ENCODE data around the gene UBE2G2. TPM values are rescaled to one million over a fixed set of nuclear protein-coding genes. Genes with fewer than 3 reads are reported as not detected.

Gene UBE2G2
- polyA plus RNA-seq, 1 donor (not counting 4 experiments of a cell fraction or from before 2014, with no cell fraction given): 106 TPM

DNA sequence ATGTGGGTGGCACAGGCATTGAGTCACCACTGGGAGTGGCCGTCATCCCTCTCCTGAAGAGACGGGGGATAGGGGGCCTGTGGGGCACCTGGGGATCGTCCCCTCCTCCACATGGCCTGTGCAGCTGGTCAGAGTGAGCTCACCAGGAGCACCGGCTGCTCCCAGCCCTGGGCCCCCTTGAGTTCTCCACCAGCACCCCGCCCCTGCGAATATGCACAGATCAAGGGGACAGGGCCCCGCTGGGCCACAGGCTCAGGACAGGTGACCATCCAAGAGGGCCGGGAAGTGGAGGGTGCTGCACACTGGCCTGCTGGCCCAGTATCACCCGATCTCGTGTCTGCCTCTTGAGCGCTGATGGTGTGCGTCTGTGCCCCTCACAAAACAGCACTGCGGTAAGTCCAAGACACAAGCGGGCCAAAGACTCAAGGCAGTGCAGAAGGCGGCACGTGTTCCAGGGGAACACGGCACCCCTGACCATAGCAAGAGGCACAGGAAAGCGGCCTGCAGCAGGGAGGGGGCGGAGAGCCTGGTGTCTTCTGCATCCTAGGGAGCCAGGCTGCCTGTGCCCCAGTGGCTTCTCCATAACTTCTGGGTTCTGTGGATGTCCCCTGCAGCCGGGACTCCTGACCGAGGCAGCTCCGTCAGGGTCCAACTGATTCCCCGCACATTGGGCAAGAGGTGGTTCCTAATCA lies 72.1 kb downstream of the UBE2G2 start:
- Histone ChIP-seq H3K36me3 (ENCODE audit: control insufficient read depth in 2 of 2, extremely low read depth in 1 of 2, insufficient read depth in 2 of 2, low read length in 2 of 2) (no peaks in the 10 kb centered on the region), H3K4me3 (ENCODE audit: control insufficient read depth in 2 of 3, extremely low read depth in 1 of 3, insufficient read depth in 2 of 3, low read depth in 1 of 3, low read length in 3 of 3) (no peak overlapping the region), H3K4me1 (ENCODE audit: control insufficient read depth, extremely low read depth, insufficient read depth, low read length) (no peaks in the 10 kb centered on the region), H3K27me3 (ENCODE audit: control insufficient read depth, extremely low read depth, insufficient read depth, low read length) (peaks cover 9% of the 10 kb centered on the region), H3K27ac (ENCODE audit: control insufficient read depth, insufficient read depth, low read length) (no peak overlapping the region), H3K9me3 (ENCODE audit: control insufficient read depth, low read depth, low read length) (no peaks in the 10 kb centered on the region), H4K20me1 (ENCODE audit: control insufficient read depth, extremely low read depth, insufficient read depth, low read length) (no peaks in the 10 kb centered on the region), H3K9me1 (ENCODE audit: control insufficient read depth, extremely low read depth, insufficient read depth, low read length) (no peaks in the 10 kb centered on the region), H3K79me2 (ENCODE audit: control insufficient read depth, insufficient read depth, low read length) (no peaks in the 10 kb centered on the region), H2AFZ (ENCODE audit: control insufficient read depth, low read length) (no peak overlapping the region), H3K9ac (ENCODE audit: control insufficient read depth, extremely low read depth, insufficient read depth, low read length) (no peak overlapping the region), H3K4me2 (ENCODE audit: control insufficient read depth, extremely low read depth, insufficient read depth, low read depth, low read length) (no peak overlapping the region)
- TF ChIP-seq, protein P1, sequence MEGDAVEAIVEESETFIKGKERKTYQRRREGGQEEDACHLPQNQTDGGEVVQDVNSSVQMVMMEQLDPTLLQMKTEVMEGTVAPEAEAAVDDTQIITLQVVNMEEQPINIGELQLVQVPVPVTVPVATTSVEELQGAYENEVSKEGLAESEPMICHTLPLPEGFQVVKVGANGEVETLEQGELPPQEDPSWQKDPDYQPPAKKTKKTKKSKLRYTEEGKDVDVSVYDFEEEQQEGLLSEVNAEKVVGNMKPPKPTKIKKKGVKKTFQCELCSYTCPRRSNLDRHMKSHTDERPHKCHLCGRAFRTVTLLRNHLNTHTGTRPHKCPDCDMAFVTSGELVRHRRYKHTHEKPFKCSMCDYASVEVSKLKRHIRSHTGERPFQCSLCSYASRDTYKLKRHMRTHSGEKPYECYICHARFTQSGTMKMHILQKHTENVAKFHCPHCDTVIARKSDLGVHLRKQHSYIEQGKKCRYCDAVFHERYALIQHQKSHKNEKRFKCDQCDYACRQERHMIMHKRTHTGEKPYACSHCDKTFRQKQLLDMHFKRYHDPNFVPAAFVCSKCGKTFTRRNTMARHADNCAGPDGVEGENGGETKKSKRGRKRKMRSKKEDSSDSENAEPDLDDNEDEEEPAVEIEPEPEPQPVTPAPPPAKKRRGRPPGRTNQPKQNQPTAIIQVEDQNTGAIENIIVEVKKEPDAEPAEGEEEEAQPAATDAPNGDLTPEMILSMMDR (optimal IDR thresholded peaks at IDR 0.05 in 1 of 3, IDR thresholded peaks at IDR 0.05 in 1 of 3, conservative IDR thresholded peaks at IDR 0.05 in 1 of 3; ENCODE audit: extremely low read depth in 1 of 3, insufficient read depth in 2 of 3, low read length in 3 of 3): no peak
- no peak for TF ChIP-seq EZH2 (IDR thresholded peaks at IDR 0.05; ENCODE audit: low read length)
- FAIRE-seq (no peak), DNase-seq (ENCODE audit: low read depth, low spot score) (no peak)
- dilution Hi-C loops (cut with MboI; ENCODE audit: extremely low pct_ligation_motif_present, low sequenced_read_pairs): loop anchor here (25.0 kb wide), 1 partner anchor 242 kb away; no protein-coding TSS in a partner anchor

DNA sequence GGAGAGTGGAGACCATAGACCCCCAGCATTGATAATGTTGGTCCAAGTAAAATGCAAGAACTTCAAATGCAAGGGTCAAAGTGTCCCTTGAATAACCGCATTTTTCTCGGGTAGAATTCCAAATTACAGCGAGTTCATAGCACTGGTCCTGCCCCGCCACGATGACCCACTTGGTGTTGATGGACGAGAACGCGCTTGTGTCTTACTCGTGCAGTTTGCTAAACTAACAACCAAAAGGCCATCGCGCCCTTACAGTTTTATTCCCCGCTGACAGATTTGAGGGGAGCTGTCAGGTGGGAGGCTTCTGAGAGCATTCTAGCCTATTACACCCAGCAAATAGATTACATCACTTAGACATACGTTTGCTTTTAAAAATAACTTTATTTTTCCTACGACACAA lies 72.9 kb downstream of the UBE2G2 start:
- H3K36me3 ChIP-seq (ENCODE audit: control insufficient read depth in 2 of 2, extremely low read depth in 1 of 2, insufficient read depth in 2 of 2, low read length in 2 of 2): no peaks in the 10 kb centered on the region
- H3K4me1 ChIP-seq (ENCODE audit: control insufficient read depth, extremely low read depth, insufficient read depth, low read length): no peaks in the 10 kb centered on the region
- no peak overlapping the region for H3K4me3 ChIP-seq (ENCODE audit: control insufficient read depth in 2 of 3, extremely low read depth in 1 of 3, insufficient read depth in 2 of 3, low read depth in 1 of 3, low read length in 3 of 3)
- no peaks in the 10 kb centered on the region for H3K9me1 ChIP-seq (ENCODE audit: control insufficient read depth, extremely low read depth, insufficient read depth, low read length)
- DNase-seq (ENCODE audit: low read depth, low spot score) (no peak), FAIRE-seq (no peak)
- no peaks in the 10 kb centered on the region for H3K79me2 ChIP-seq (ENCODE audit: control insufficient read depth, insufficient read depth, low read length)
- no peak overlapping the region for H2AFZ ChIP-seq (ENCODE audit: control insufficient read depth, low read length)
- no peak overlapping the region for H3K9ac ChIP-seq (ENCODE audit: control insufficient read depth, extremely low read depth, insufficient read depth, low read length)
- H3K27me3 ChIP-seq (ENCODE audit: control insufficient read depth, extremely low read depth, insufficient read depth, low read length): peaks cover 15% of the 10 kb centered on the region
- no peak overlapping the region for H3K4me2 ChIP-seq (ENCODE audit: control insufficient read depth, extremely low read depth, insufficient read depth, low read depth, low read length)
- TF ChIP-seq EZH2 (IDR thresholded peaks at IDR 0.05; ENCODE audit: low read length): no peak
- TF ChIP-seq, protein P1 (optimal IDR thresholded peaks at IDR 0.05 in 1 of 3, IDR thresholded peaks at IDR 0.05 in 1 of 3, conservative IDR thresholded peaks at IDR 0.05 in 1 of 3; ENCODE audit: extremely low read depth in 1 of 3, insufficient read depth in 2 of 3, low read length in 3 of 3): no peak
- no peaks in the 10 kb centered on the region for H3K9me3 ChIP-seq (ENCODE audit: control insufficient read depth, low read depth, low read length)
- H4K20me1 ChIP-seq (ENCODE audit: control insufficient read depth, extremely low read depth, insufficient read depth, low read length): no peaks in the 10 kb centered on the region
- H3K27ac ChIP-seq (ENCODE audit: control insufficient read depth, insufficient read depth, low read length): no peak overlapping the region
- dilution Hi-C loops (cut with MboI; ENCODE audit: extremely low pct_ligation_motif_present, low sequenced_read_pairs): loop anchor here (25.0 kb wide), 1 partner anchor 241 kb away; no protein-coding TSS in a partner anchor
